ENCODE data around the gene RFXANK. TPM values are rescaled to one million over a fixed set of nuclear protein-coding genes. Genes with fewer than 3 reads are reported as not detected.

The RFXANK gene
- total and polyA plus RNA-seq, 7 donors, result 34.2 to 91.7 (median 56.1) TPM

GRCh38 chr19:19232261-19232721, 40.2 kb downstream of the RFXANK start:
- intact Hi-C loops (cut with DNase I), result no loop called here
- no peaks in the 10 kb centered on the region for H3K36me3 ChIP-seq
- no peaks in the 10 kb centered on the region for H3K4me1 ChIP-seq
- H3K9me3 ChIP-seq, result peaks cover 10 to 15% (median 12%) of the 10 kb centered on the region in 4 donors
- TF ChIP-seq, protein P1, sequence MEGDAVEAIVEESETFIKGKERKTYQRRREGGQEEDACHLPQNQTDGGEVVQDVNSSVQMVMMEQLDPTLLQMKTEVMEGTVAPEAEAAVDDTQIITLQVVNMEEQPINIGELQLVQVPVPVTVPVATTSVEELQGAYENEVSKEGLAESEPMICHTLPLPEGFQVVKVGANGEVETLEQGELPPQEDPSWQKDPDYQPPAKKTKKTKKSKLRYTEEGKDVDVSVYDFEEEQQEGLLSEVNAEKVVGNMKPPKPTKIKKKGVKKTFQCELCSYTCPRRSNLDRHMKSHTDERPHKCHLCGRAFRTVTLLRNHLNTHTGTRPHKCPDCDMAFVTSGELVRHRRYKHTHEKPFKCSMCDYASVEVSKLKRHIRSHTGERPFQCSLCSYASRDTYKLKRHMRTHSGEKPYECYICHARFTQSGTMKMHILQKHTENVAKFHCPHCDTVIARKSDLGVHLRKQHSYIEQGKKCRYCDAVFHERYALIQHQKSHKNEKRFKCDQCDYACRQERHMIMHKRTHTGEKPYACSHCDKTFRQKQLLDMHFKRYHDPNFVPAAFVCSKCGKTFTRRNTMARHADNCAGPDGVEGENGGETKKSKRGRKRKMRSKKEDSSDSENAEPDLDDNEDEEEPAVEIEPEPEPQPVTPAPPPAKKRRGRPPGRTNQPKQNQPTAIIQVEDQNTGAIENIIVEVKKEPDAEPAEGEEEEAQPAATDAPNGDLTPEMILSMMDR (IDR thresholded peaks at IDR 0.05), result no peak
- TF ChIP-seq EP300 (IDR thresholded peaks at IDR 0.05), result no peak
- no peak for TF ChIP-seq POLR2A (IDR thresholded peaks at IDR 0.05)
- TF ChIP-seq POLR2AphosphoS5 (IDR thresholded peaks at IDR 0.05), result no peak
- peaks cover 8 to 16% (median 10%) of the 10 kb centered on the region in 3 donors for H3K27me3 ChIP-seq
- 73 to 75% methylated on average over 19 of the region's 19 CpGs for WGBS, 2 donors
- no peak overlapping the region for H3K4me3 ChIP-seq
- H3K27ac ChIP-seq, result no peak overlapping the region
- DNase-seq, result no peak

DNA sequence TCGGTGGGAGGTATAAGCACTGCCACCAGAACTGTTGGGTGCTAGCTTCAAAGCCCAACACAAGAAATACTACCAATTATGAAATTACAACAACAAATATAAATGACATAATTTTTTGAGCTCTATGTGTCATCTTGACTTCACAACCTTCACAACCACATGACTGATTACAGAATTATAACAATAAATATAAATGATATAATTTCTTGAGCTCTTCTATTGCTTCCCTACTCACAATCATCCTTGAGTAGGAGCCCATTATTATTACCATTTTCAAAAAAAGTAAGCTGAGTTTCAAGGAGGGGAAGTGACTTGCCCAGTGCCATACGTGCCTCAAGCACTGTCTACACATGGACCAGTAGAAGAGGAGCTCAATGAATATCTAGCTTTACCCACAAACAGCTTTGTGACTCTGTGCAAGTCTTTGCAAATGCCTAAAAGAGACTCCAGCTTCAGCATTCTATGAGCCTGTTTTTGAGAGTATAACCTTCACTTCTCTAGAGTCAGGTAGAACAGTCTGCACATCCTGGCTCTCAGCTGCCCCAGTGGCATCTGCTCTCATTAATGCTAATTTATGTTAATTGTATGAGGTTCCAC, 42.3 kb downstream of the RFXANK start:
- H3K9me3 ChIP-seq, result peaks cover 10 to 15% (median 12%) of the 10 kb centered on the region in 4 donors
- no peak overlapping the region for H3K27ac ChIP-seq
- 82 to 83% methylated on average over 2 of the region's 2 CpGs for WGBS, 2 donors
- no peaks in the 10 kb centered on the region for H3K36me3 ChIP-seq
- intact Hi-C loops (cut with DNase I), result no loop called here
- no peaks in the 10 kb centered on the region for H3K4me1 ChIP-seq
- H3K4me3 ChIP-seq, result no peak overlapping the region
- peaks cover 0 to 10% (median 0%) of the 10 kb centered on the region in 3 donors for H3K27me3 ChIP-seq
- DNase-seq, result no peak
- TF ChIP-seq POLR2A (IDR thresholded peaks at IDR 0.05) (no peak), POLR2AphosphoS5 (IDR thresholded peaks at IDR 0.05) (no peak), EP300 (IDR thresholded peaks at IDR 0.05) (no peak)
- TF ChIP-seq, protein P1 (IDR thresholded peaks at IDR 0.05), result no peak

GRCh38 chr19:19236173-19236572, 44.1 kb downstream of the RFXANK start:
- H3K27me3 ChIP-seq, result peaks cover 0 to 22% (median 11%) of the 10 kb centered on the region in 3 donors
- no peak for DNase-seq
- H3K27ac ChIP-seq, result no peak overlapping the region
- intact Hi-C loops (cut with DNase I), result no loop called here
- H3K4me1 ChIP-seq, result no peaks in the 10 kb centered on the region
- TF ChIP-seq, protein P1 (IDR thresholded peaks at IDR 0.05), result no peak
- TF ChIP-seq POLR2AphosphoS5 (IDR thresholded peaks at IDR 0.05), result no peak
- no peak for TF ChIP-seq EP300 (IDR thresholded peaks at IDR 0.05)
- no peak for TF ChIP-seq POLR2A (IDR thresholded peaks at IDR 0.05)
- H3K36me3 ChIP-seq, result no peaks in the 10 kb centered on the region
- H3K9me3 ChIP-seq, result peaks cover 10 to 15% (median 12%) of the 10 kb centered on the region in 4 donors
- H3K4me3 ChIP-seq, result no peak overlapping the region

GRCh38 chr19:19238126-19238894, 46.3 kb downstream of the RFXANK start:
- Histone ChIP-seq H3K27ac (no peak overlapping the region), H3K27me3 (peaks cover 0 to 22% (median 11%) of the 10 kb centered on the region in 3 donors), H3K4me1 (no peaks in the 10 kb centered on the region), H3K4me3 (no peak overlapping the region), H3K9me3 (peaks cover 10 to 15% (median 12%) of the 10 kb centered on the region in 4 donors), H3K36me3 (no peaks in the 10 kb centered on the region)
- intact Hi-C loops (cut with DNase I), result no loop called here
- no peak for DNase-seq
- 82 to 86% methylated on average over 18 of the region's 18 CpGs for WGBS, 2 donors
- TF ChIP-seq EP300 (IDR thresholded peaks at IDR 0.05) (no peak), POLR2AphosphoS5 (IDR thresholded peaks at IDR 0.05) (no peak), POLR2A (IDR thresholded peaks at IDR 0.05) (no peak)
- TF ChIP-seq, protein P1 (IDR thresholded peaks at IDR 0.05), result no peak

Measured in sigmoid colon (tissue), 7 donors.